ENCODE measurements around the gene DEDD. TPM values are rescaled to one million over a fixed set of nuclear protein-coding genes. Genes with fewer than 3 reads are reported as not detected.

DEDD gene
- total RNA-seq, 1 experiment from 2014 or later: 39.2 TPM

- TF ChIP-seq SMAD4 (CRISPR knock-in tag; IDR thresholded peaks at IDR 0.05) (no peak), ZNF263 (CRISPR knock-in tag; IDR thresholded peaks at IDR 0.05; ENCODE audit: low read depth) (no peak), USF1 (CRISPR knock-in tag; IDR thresholded peaks at IDR 0.05) (no peak)
Measured at GRCh38 chr1:161077426-161077825, 55.0 kb downstream of the DEDD start (continued).

DNA sequence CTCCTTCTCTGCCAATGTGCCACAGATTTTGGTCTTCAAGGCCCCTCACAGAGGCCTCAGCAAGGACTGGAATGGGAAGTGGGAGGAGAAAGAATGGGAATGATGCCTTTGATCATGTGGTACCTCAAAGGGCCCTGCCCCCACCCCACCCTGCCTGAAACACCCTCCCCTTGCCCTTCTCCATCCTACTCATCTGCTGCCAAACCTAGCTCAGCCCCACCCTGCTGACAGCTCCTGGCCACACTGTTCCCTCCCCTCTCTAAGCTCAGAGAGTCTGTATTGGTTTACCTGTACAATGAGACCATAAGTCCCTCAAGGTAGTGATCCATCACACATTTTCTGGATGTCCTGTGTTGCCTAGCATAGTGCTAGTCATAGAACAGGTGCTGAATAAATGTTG is 56.1 kb downstream of the DEDD start:
- Mint-ChIP-seq H3K27me3 (ENCODE audit: low read depth) (no peaks in the 10 kb centered on the region; the same call in 1 of the 2 replicates), H3K9me3 (no peaks in the 10 kb centered on the region), H3K4me1 (peaks cover 21% of the 10 kb centered on the region), H3K36me3 (no peaks in the 10 kb centered on the region), H3K27ac (no peak overlapping the region), H3K4me3 (no peak overlapping the region)
- no peak for DNase-seq (ENCODE audit: low spot score)
- no peak for ATAC-seq
- no peak for TF ChIP-seq ZBTB21 (CRISPR knock-in tag; IDR thresholded peaks at IDR 0.05; ENCODE audit: borderline replicate concordance)
- TF ChIP-seq GRHL2 (CRISPR knock-in tag; IDR thresholded peaks at IDR 0.05; ENCODE audit: insufficient replicate concordance, severe bottlenecking): no peak
- TF ChIP-seq SMAD3 (CRISPR knock-in tag; IDR thresholded peaks at IDR 0.05; ENCODE audit: borderline replicate concordance): no peak
- TF ChIP-seq, protein P1, sequence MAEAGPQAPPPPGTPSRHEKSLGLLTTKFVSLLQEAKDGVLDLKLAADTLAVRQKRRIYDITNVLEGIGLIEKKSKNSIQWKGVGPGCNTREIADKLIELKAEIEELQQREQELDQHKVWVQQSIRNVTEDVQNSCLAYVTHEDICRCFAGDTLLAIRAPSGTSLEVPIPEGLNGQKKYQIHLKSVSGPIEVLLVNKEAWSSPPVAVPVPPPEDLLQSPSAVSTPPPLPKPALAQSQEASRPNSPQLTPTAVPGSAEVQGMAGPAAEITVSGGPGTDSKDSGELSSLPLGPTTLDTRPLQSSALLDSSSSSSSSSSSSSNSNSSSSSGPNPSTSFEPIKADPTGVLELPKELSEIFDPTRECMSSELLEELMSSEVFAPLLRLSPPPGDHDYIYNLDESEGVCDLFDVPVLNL (CRISPR knock-in tag; IDR thresholded peaks at IDR 0.05; ENCODE audit: borderline replicate concordance, low read depth): no peak
- TF ChIP-seq MAX (CRISPR knock-in tag; IDR thresholded peaks at IDR 0.05): no peak
- no peak for TF ChIP-seq IRF2 (CRISPR knock-in tag; IDR thresholded peaks at IDR 0.05; ENCODE audit: borderline replicate concordance, low read depth)
- no peak for TF ChIP-seq CREB1 (CRISPR knock-in tag; IDR thresholded peaks at IDR 0.05)
- no peak for TF ChIP-seq MYBL2 (CRISPR knock-in tag; IDR thresholded peaks at IDR 0.05)
- no peak for TF ChIP-seq ZSCAN18 (CRISPR knock-in tag; IDR thresholded peaks at IDR 0.05)
- no peak for TF ChIP-seq ZNF416 (CRISPR knock-in tag; IDR thresholded peaks at IDR 0.05)
- no peak for TF ChIP-seq SOX15 (CRISPR knock-in tag; IDR thresholded peaks at IDR 0.05)
- no peak for TF ChIP-seq MXD4 (CRISPR knock-in tag; IDR thresholded peaks at IDR 0.05; ENCODE audit: borderline replicate concordance)
- no peak for TF ChIP-seq GABPB1 (CRISPR knock-in tag; IDR thresholded peaks at IDR 0.05)
- TF ChIP-seq TP53 (CRISPR knock-in tag; IDR thresholded peaks at IDR 0.05): no peak
- TF ChIP-seq ZNF138 (CRISPR knock-in tag; conservative IDR thresholded peaks at IDR 0.05): no peak
- no peak for TF ChIP-seq ATF1 (CRISPR knock-in tag; IDR thresholded peaks at IDR 0.05)
- TF ChIP-seq AR (CRISPR knock-in tag; IDR thresholded peaks at IDR 0.05): no peak
- TF ChIP-seq ZBTB43 (CRISPR knock-in tag; IDR thresholded peaks at IDR 0.05): no peak
- POLR2A ChIA-PET: no interaction called here
- CTCF ChIA-PET: interaction anchor here (0.8 to 0.9 kb wide), 2 partner anchors 21 to 22 kb away, joined by 3 to 4 read pairs; no protein-coding TSS in a partner anchor

Measured in WTC11 (cell line).